Gastrocnemius medialis (tissue), 4 donors: ENCODE results near the gene SCARB1.

ENCODE experiments used
- POLR2A ChIP-seq, 2 donors: fragments of 450-650 bp; IDR thresholded peaks; one replicate each; pipeline ENCODE4 v1.6.1; 2017; ENCODE audit warnings: antibody characterized with exemption in 2 of 2, mild to moderate bottlenecking in 2 of 2, moderate library complexity in 2 of 2
- TF ChIP-seq, protein P1 (sequence below), 5 experiments: fragments of 450-650 bp in 3 of 5; fragments of 200-600 bp in 2 of 5; sonication (generic) in 2 of 5; IDR thresholded peaks in 4 of 5; conservative IDR thresholded peaks in 1 of 5; 1 replicate in 4 of 5; 2 replicates in 1 of 5; pipeline ENCODE4 v1.5.1; 2016 to 2019; ENCODE audit warnings: antibody characterized with exemption in 5 of 5, mild to moderate bottlenecking in 3 of 5, moderate library complexity in 3 of 5

DNA sequence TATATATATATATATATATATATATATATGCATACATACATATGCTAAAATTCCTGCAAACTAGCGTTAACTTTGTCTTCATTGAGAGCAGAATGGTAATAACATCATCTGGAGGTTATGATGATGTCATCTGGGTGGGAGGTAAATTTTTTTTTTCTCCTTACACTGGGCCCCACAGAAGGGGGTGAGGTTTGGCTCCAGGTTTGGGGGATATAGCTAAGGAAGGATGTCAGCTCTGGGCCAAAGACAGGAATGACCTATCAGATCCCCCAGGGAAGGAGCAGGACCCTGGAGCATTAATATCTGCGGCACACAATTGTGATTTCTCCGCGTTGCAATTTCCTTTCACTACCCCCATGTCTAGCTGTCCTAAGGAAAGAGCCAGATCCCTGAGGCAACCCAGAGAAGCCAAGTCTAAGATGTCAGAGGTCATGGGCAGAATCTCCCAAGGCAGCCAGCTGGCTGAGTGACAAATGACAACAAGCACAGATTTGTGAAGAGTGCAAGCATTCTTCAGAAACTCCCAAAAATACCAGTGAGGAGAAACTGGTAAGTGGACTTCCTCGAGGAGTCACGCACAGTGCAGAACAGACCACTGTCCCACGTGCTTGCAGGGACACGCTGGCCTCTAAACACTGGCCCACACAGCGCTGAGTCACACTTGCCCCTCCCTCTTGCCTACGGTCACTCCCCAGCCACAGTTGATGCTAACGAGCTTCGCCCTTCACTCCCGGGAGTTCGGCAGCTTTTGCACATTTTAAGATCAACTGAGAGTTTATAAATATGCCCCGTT, 40.8 kb upstream of the SCARB1 start:
- TF ChIP-seq, protein P1, sequence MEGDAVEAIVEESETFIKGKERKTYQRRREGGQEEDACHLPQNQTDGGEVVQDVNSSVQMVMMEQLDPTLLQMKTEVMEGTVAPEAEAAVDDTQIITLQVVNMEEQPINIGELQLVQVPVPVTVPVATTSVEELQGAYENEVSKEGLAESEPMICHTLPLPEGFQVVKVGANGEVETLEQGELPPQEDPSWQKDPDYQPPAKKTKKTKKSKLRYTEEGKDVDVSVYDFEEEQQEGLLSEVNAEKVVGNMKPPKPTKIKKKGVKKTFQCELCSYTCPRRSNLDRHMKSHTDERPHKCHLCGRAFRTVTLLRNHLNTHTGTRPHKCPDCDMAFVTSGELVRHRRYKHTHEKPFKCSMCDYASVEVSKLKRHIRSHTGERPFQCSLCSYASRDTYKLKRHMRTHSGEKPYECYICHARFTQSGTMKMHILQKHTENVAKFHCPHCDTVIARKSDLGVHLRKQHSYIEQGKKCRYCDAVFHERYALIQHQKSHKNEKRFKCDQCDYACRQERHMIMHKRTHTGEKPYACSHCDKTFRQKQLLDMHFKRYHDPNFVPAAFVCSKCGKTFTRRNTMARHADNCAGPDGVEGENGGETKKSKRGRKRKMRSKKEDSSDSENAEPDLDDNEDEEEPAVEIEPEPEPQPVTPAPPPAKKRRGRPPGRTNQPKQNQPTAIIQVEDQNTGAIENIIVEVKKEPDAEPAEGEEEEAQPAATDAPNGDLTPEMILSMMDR (IDR thresholded peaks at IDR 0.05 in 4 of 5, conservative IDR thresholded peaks at IDR 0.05 in 1 of 5), result no peak
- peak; percentile 29 to 36 for TF ChIP-seq POLR2A (IDR thresholded peaks at IDR 0.05)
